Right lobe of liver (tissue), 6 donors: ENCODE data around the gene AUH. TPM values are rescaled to one million over a fixed set of nuclear protein-coding genes. Genes with fewer than 3 reads are reported as not detected.

ENCODE experiments used
- ATAC-seq, 4 donors: fragments of 200-7000 bp; cut with Tn5 transposase; one replicate each; pipeline ENCODE4 v1.9.1; 2020; ENCODE audit warnings: mild to moderate bottlenecking in 4 of 4, moderate library complexity in 4 of 4
- DNase-seq, 3 donors: peaks; one replicate each; pipeline ENCODE4 v3.0.0-alpha.2; 2020
- H3K27ac ChIP-seq, 3 donors: fragments of 200-600 bp; one replicate each; pipeline ENCODE4 v1.8.0; 2022
- H3K27me3 ChIP-seq, 2 donors: fragments of 200-600 bp; one replicate each; pipeline ENCODE4 v1.8.0; 2022
- H3K36me3 ChIP-seq, 4 donors: fragments of 200-600 bp; sonication (generic) in 1 of 4; one replicate each; pipeline versions ENCODE4 v1.5.1 to v1.8.0; 2017 to 2022; ENCODE audit warnings: control low read depth in 1 of 4
- H3K4me1 ChIP-seq, 4 donors: fragments of 200-600 bp; sonication (generic) in 1 of 4; one replicate each; pipeline versions ENCODE4 v1.5.1 to v1.8.0; 2017 to 2022; ENCODE audit warnings: control low read depth in 1 of 4
- H3K4me3 ChIP-seq, 3 donors: fragments of 200-600 bp; one replicate each; pipeline ENCODE4 v1.8.0; 2022
- H3K9me3 ChIP-seq, 4 donors: fragments of 200-600 bp; sonication (generic) in 1 of 4; one replicate each; pipeline versions ENCODE4 v1.5.1 to v1.8.0; 2017 to 2022; ENCODE audit warnings: control low read depth in 1 of 4
- CTCF ChIP-seq, 4 donors: fragments of 200-600 bp in 3 of 4; fragments of 450-650 bp in 1 of 4; IDR thresholded peaks; one replicate each; pipeline versions ENCODE4 v1.5.1 to v1.8.0; 2016 to 2022; ENCODE audit warnings: antibody characterized with exemption in 4 of 4, mild to moderate bottlenecking in 2 of 4
- POLR2A ChIP-seq: fragments of 450-650 bp; IDR thresholded peaks from one replicate; pipeline ENCODE4 v1.6.1; 2017; ENCODE audit warnings: antibody characterized with exemption, mild to moderate bottlenecking
- WGBS: methylation state at CpG from one replicate; pipeline ENCODE4 v1.1.6; 2018; ENCODE audit warnings: low coverage, low lambda C conversion rate; ENCODE audit not compliant: insufficient coverage; ENCODE audit errors: missing lambda C conversion rate; 5-methylcytosine and 5-hydroxymethylcytosine counted together
- intact Hi-C, 2 donors: fragments of 100-400 bp; cut with DNase I; formaldehyde crosslinking; loops; one replicate each; pipeline versions ENCODE4 v1.11.2 to v1.14.1; 2022
- total RNA-seq, 6 experiments: library from RNA; depleted of rRNA in 2 of 6; stranded (reverse); fragments of >200 nt in 2 of 6; fragmentation: NEBNext Ultra II Directional in 3 of 6; extraction: Animal tissue kit (Norgen Biotek cat#: 25700) in 3 of 6; gene quantifications; one replicate each; pipeline versions ENCODE4 v1.1.0 to v1.2.4, GENCODE V29; 2016 to 2023
- donor health status: DM: no; HTN: yes; CAD: no.
- donor health status: DM: no; HTN: no; CAD: no.
- donor health status: DM: no; HTN: no; CAD: no.
- donor health status: DM: no; HTN: yes; CAD: no.
- donor health status: DM: no; HTN: yes; CAD: no.

The AUH gene
- total RNA-seq, 6 experiments from 2014 or later: 12.0 to 22.4 (median 18.4) TPM

- DNase-seq: no peak
- Histone ChIP-seq H3K4me3 (no peak overlapping the region), H3K27ac (no peak overlapping the region), H3K9me3 (no peaks in the 10 kb centered on the region), H3K4me1 (no peaks in the 10 kb centered on the region), H3K36me3 (no peaks in the 10 kb centered on the region), H3K27me3 (no peaks in the 10 kb centered on the region)
- TF ChIP-seq CTCF (IDR thresholded peaks at IDR 0.05) (no peak), POLR2A (no peak)
- 63% methylated on average over 11 of the region's 12 CpGs for WGBS
- no peak for ATAC-seq
- intact Hi-C loops: no loop called here
Measured at GRCh38 chr9:91332546-91333231, 29.0 kb downstream of the AUH start.

- H3K27ac ChIP-seq: no peak overlapping the region
- H3K36me3 ChIP-seq: no peaks in the 10 kb centered on the region
- 90% methylated on average over 5 of the region's 7 CpGs for WGBS
- H3K4me1 ChIP-seq: no peaks in the 10 kb centered on the region
- H3K4me3 ChIP-seq: no peak overlapping the region
- ATAC-seq (no peak), DNase-seq (no peak)
- no peaks in the 10 kb centered on the region for H3K9me3 ChIP-seq
- intact Hi-C loops: no loop called here
- TF ChIP-seq POLR2A (no peak), CTCF (IDR thresholded peaks at IDR 0.05) (no peak)
- no peaks in the 10 kb centered on the region for H3K27me3 ChIP-seq
Measured at GRCh38 chr9:91331849-91332248, 29.9 kb downstream of the AUH start.

GRCh38 chr9:91328186-91328585 is 33.5 kb downstream of the AUH start:
- no peak for TF ChIP-seq POLR2A
- no peak for TF ChIP-seq CTCF (IDR thresholded peaks at IDR 0.05)
- no peaks in the 10 kb centered on the region for H3K9me3 ChIP-seq
- DNase-seq: no peak
- H3K4me3 ChIP-seq: no peak overlapping the region
- no peaks in the 10 kb centered on the region for H3K27me3 ChIP-seq
- H3K4me1 ChIP-seq: no peaks in the 10 kb centered on the region
- WGBS: 97% methylated on average over 5 of the region's 6 CpGs
- no peaks in the 10 kb centered on the region for H3K36me3 ChIP-seq
- no peak for ATAC-seq
- intact Hi-C loops: no loop called here
- no peak overlapping the region for H3K27ac ChIP-seq

GRCh38 chr9:91321691-91322090 is 40.0 kb downstream of the AUH start:
- Histone ChIP-seq H3K27ac (no peak overlapping the region), H3K36me3 (no peaks in the 10 kb centered on the region), H3K4me1 (no peaks in the 10 kb centered on the region), H3K9me3 (no peaks in the 10 kb centered on the region), H3K4me3 (no peak overlapping the region), H3K27me3 (no peaks in the 10 kb centered on the region)
- TF ChIP-seq POLR2A: no peak
- TF ChIP-seq CTCF (IDR thresholded peaks at IDR 0.05): no peak
- ATAC-seq: no peak
- DNase-seq: no peak
- intact Hi-C loops: no loop called here

- no peak overlapping the region for H3K27ac ChIP-seq
- DNase-seq (no peak), ATAC-seq (no peak)
- H3K27me3 ChIP-seq: no peaks in the 10 kb centered on the region
- no peak for TF ChIP-seq POLR2A
- no peak for TF ChIP-seq CTCF (IDR thresholded peaks at IDR 0.05)
- intact Hi-C loops: no loop called here
- H3K9me3 ChIP-seq: no peaks in the 10 kb centered on the region
- H3K4me1 ChIP-seq: no peaks in the 10 kb centered on the region
- WGBS: 77% methylated on average over 4 of the region's 4 CpGs
- no peaks in the 10 kb centered on the region for H3K36me3 ChIP-seq
- H3K4me3 ChIP-seq: no peak overlapping the region
Measured at GRCh38 chr9:91320299-91320698, 41.4 kb downstream of the AUH start.
